Right lobe of liver (tissue), 6 donors: ENCODE results near the gene KCND1. TPM values are rescaled to one million over a fixed set of nuclear protein-coding genes. Genes with fewer than 3 reads are reported as not detected.

Source experiments
- ATAC-seq, 4 donors: fragments of 200-7000 bp; cut with Tn5 transposase; one replicate each; pipeline ENCODE4 v1.9.1; 2020; ENCODE audit warnings: mild to moderate bottlenecking in 4 of 4, moderate library complexity in 4 of 4
- DNase-seq, 3 donors: peaks; one replicate each; pipeline ENCODE4 v3.0.0-alpha.2; 2020
- H3K27ac ChIP-seq, 3 donors: fragments of 200-600 bp; one replicate each; pipeline ENCODE4 v1.8.0; 2022
- H3K27me3 ChIP-seq, 2 donors: fragments of 200-600 bp; one replicate each; pipeline ENCODE4 v1.8.0; 2022
- H3K36me3 ChIP-seq, 4 donors: fragments of 200-600 bp; sonication (generic) in 1 of 4; one replicate each; pipeline versions ENCODE4 v1.5.1 to v1.8.0; 2017 to 2022; ENCODE audit warnings: control low read depth in 1 of 4
- H3K4me1 ChIP-seq, 4 donors: fragments of 200-600 bp; sonication (generic) in 1 of 4; one replicate each; pipeline versions ENCODE4 v1.5.1 to v1.8.0; 2017 to 2022; ENCODE audit warnings: control low read depth in 1 of 4
- H3K4me3 ChIP-seq, 3 donors: fragments of 200-600 bp; one replicate each; pipeline ENCODE4 v1.8.0; 2022
- H3K9me3 ChIP-seq, 4 donors: fragments of 200-600 bp; sonication (generic) in 1 of 4; one replicate each; pipeline versions ENCODE4 v1.5.1 to v1.8.0; 2017 to 2022; ENCODE audit warnings: control low read depth in 1 of 4
- POLR2A ChIP-seq: fragments of 450-650 bp; IDR thresholded peaks from one replicate; pipeline ENCODE4 v1.6.1; 2017; ENCODE audit warnings: antibody characterized with exemption, mild to moderate bottlenecking
- WGBS: methylation state at CpG from one replicate; pipeline ENCODE4 v1.1.6; 2018; ENCODE audit warnings: low coverage, low lambda C conversion rate; ENCODE audit not compliant: insufficient coverage; ENCODE audit errors: missing lambda C conversion rate; 5-methylcytosine and 5-hydroxymethylcytosine counted together
- intact Hi-C, 2 donors: fragments of 100-400 bp; cut with DNase I; formaldehyde crosslinking; loops; one replicate each; pipeline versions ENCODE4 v1.11.2 to v1.14.1; 2022
- total RNA-seq, 6 experiments: library from RNA; depleted of rRNA in 2 of 6; stranded (reverse); fragments of >200 nt in 2 of 6; fragmentation: NEBNext Ultra II Directional in 3 of 6; extraction: Animal tissue kit (Norgen Biotek cat#: 25700) in 3 of 6; gene quantifications; one replicate each; pipeline versions ENCODE4 v1.1.0 to v1.2.4, GENCODE V29; 2016 to 2023
- TF ChIP-seq, protein P1 (sequence below), 4 donors: fragments of 200-600 bp in 3 of 4; fragments of 450-650 bp in 1 of 4; IDR thresholded peaks; one replicate each; pipeline versions ENCODE4 v1.5.1 to v1.8.0; 2016 to 2022; ENCODE audit warnings: antibody characterized with exemption in 4 of 4, mild to moderate bottlenecking in 2 of 4
- donor health status: DM: no; HTN: yes; CAD: no.
- donor health status: DM: no; HTN: no; CAD: no.
- donor health status: DM: no; HTN: no; CAD: no.
- donor health status: DM: no; HTN: yes; CAD: no.
- donor health status: DM: no; HTN: yes; CAD: no.

KCND1 gene
- total RNA-seq, 6 experiments from 2014 or later, result 0.31 to 1.2 (median 0.46) TPM

DNA sequence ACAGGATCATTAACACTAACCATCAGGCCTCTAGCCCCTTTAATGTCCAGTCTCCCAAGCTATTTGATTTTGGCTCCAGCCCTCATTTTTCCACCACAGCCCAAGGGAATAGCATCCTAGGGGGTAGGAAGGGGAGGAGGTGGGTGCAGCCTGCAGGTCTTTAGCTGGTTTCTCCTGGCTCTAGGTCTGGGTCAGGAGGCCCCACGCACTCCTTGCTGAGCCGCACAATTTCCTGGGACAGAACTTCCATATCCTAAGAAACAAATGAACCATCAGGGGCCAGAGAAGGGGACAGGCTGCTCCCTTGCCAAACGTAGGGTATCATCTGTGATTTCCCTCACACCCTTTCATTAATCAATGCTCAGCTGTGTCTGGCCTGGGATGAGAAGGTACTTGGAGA lies 2.4 kb upstream of the KCND1 start:
- intact Hi-C loops, result no loop called here
- H3K27ac ChIP-seq, result no peak overlapping the region
- no peak for ATAC-seq
- no peaks in the 10 kb centered on the region for H3K27me3 ChIP-seq
- DNase-seq, result peak in 1 of 3 donors; percentile 14
- peaks cover 0 to 18% (median 7%) of the 10 kb centered on the region in 4 donors for H3K36me3 ChIP-seq
- H3K4me3 ChIP-seq, result no peak overlapping the region
- H3K9me3 ChIP-seq, result no peaks in the 10 kb centered on the region
- H3K4me1 ChIP-seq, result no peaks in the 10 kb centered on the region
- 70% methylated on average over 3 of the region's 3 CpGs for WGBS
- no peak for TF ChIP-seq POLR2A
- TF ChIP-seq, protein P1, sequence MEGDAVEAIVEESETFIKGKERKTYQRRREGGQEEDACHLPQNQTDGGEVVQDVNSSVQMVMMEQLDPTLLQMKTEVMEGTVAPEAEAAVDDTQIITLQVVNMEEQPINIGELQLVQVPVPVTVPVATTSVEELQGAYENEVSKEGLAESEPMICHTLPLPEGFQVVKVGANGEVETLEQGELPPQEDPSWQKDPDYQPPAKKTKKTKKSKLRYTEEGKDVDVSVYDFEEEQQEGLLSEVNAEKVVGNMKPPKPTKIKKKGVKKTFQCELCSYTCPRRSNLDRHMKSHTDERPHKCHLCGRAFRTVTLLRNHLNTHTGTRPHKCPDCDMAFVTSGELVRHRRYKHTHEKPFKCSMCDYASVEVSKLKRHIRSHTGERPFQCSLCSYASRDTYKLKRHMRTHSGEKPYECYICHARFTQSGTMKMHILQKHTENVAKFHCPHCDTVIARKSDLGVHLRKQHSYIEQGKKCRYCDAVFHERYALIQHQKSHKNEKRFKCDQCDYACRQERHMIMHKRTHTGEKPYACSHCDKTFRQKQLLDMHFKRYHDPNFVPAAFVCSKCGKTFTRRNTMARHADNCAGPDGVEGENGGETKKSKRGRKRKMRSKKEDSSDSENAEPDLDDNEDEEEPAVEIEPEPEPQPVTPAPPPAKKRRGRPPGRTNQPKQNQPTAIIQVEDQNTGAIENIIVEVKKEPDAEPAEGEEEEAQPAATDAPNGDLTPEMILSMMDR (IDR thresholded peaks at IDR 0.05), result no peak

DNA sequence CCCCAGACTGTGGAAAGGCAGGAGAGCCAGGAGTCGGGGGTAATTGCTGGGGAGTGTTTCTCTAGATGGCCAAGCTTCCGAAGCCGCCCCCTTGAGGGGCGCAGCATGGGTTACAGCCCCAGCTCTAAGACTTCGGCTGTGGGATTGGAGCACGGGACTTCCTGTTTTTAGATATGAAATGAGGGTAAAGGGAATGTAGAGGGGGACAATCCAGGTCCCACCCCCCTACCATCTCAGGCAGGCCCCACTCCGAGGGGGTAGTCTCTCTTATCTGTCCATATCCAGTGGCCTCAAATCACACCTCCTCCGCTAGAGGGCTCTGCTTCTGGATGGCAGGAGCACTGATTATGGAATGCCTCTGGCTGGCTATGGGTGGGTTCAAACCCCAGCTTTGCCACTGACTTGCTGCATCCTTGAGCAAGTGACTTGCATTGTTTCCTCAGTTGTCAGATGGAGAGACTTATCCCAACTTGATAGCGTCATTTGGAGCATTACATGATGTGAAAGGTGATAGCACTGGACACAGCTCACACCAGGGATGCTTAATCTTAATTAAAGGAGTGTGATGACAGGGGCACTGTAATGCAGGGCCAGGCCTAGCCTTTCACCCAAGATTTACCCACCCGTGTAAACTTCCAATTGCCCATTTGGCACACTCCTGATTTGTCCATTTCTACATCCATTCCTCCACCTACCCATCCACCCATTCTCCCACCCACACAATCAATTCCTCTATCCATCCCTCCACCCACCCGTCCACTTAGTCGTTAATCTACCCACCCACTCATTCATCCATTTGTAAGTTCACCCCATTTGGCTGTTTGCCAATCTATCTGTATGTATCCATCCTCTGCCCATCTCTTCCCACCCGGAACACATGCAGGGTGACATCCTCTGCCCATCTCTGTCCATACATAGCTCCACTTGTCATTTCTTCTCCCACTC lies 848 bp upstream of the KCND1 start:
- WGBS, result 29% methylated on average over 7 of the region's 13 CpGs
- H3K4me3 ChIP-seq, result no peak overlapping the region
- TF ChIP-seq, protein P1 (IDR thresholded peaks at IDR 0.05), result peak; percentile 28 to 54 (median 49)
- TF ChIP-seq POLR2A, result no peak
- peaks cover 0 to 18% (median 7%) of the 10 kb centered on the region in 4 donors for H3K36me3 ChIP-seq
- no peaks in the 10 kb centered on the region for H3K4me1 ChIP-seq
- DNase-seq, result peak in 1 of 3 donors; percentile 54
- H3K27me3 ChIP-seq, result no peaks in the 10 kb centered on the region
- H3K27ac ChIP-seq, result no peak overlapping the region
- peak; percentile 55 to 81 (median 73) for ATAC-seq
- no peaks in the 10 kb centered on the region for H3K9me3 ChIP-seq
- intact Hi-C loops, result no loop called here

GRCh38 chrX:48969471-48969870 lies 2.2 kb downstream of the KCND1 start:
- DNase-seq, result no peak
- no peak for ATAC-seq
- intact Hi-C loops, result no loop called here

DNA sequence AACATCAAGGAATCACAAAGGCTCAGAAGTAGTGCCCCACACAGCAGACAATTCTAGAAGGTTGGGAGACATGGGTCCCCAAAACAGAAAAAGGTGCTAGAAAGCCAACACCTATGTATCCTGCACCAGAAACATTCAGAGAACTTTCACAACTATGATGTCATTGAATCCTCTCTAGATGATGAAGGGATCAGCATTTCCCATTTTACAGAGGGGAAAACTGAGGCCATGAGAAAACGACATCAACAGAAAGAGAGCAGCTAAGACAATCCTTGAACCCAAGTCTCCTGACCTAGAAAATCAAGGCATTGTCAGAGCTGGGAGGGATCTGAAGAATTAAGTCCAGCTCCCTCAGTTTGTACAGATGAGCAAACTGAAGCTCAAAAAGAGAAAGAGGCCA lies 3.3 kb downstream of the KCND1 start:
- TF ChIP-seq, protein P1 (IDR thresholded peaks at IDR 0.05), result no peak
- no peak for TF ChIP-seq POLR2A
- H3K27ac ChIP-seq, result no peak overlapping the region
- no peaks in the 10 kb centered on the region for H3K9me3 ChIP-seq
- intact Hi-C loops, result no loop called here
- WGBS, result 33% methylated on average over 1 of the region's 1 CpG
- no peaks in the 10 kb centered on the region for H3K36me3 ChIP-seq
- H3K4me3 ChIP-seq, result no peak overlapping the region
- H3K4me1 ChIP-seq, result no peaks in the 10 kb centered on the region
- DNase-seq (no peak), ATAC-seq (no peak)
- no peaks in the 10 kb centered on the region for H3K27me3 ChIP-seq

More at GRCh38 chrX:48969471-48969870, 2.2 kb downstream of the KCND1 start:
- no peaks in the 10 kb centered on the region for H3K9me3 ChIP-seq
- TF ChIP-seq POLR2A, result no peak
- TF ChIP-seq, protein P1 (IDR thresholded peaks at IDR 0.05), result no peak
- H3K4me1 ChIP-seq, result no peaks in the 10 kb centered on the region
- no peak overlapping the region for H3K27ac ChIP-seq
- H3K4me3 ChIP-seq, result no peak overlapping the region
- H3K36me3 ChIP-seq, result no peaks in the 10 kb centered on the region
- H3K27me3 ChIP-seq, result no peaks in the 10 kb centered on the region
- 80% methylated on average over 1 of the region's 28 CpGs for WGBS
